CMK (cell line): ENCODE results near the gene ANO7.
"Not testable (repeated sequence)": the region's sequence is repeated elsewhere in the genome, so short reads cannot be mapped to it uniquely, and the experiment has no call there.

Source experiments
- DNase-seq: peaks from one replicate; pipeline ENCODE4 v3.0.0-alpha.2; 2010; ENCODE audit warnings: low read depth

ANO7 gene

DNA sequence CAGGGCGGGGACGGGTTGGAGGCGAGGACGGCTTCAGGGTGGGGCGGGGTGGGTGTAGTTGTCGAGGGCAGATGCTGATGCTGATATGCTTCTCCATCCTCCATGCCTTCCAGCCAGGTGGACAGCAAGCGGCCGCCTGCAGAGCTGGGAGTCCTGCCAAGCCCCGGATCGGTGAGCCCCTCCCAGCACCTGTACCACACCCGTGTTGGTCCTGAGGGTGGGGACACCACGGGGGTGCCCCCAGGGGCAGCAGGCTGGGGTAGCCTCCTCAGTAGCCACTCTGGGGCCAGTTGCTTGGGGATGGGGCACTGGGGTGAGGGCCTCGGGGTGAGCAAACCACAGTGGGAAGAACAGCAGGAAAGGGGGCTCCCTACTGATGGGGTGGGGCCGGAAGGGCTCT is 2.6 kb downstream of the ANO7 start:
- DNase-seq: no peak

GRCh38 chr2:241193271-241193670 is 4.8 kb downstream of the ANO7 start:
- DNase-seq: no peak

DNA sequence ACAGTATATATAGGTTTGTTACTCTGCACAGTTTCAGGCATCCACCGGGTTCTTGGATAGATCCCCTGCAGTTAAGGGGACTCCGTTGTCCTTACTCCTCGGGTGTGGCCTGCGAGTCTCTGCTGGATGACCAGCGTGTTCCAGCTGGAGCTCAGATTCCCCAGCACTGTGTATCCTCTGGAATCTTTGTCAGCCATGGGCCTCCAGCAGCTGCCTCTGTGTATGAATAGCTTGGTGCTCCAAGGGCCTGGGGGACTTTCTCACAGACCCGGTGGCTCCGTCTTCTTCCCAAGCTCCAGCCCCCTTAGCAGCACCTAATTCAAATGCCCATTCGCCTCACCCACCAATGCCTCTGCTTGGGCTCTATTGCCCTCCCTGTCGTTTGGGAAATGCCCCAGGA is 6.3 kb downstream of the ANO7 start:
- no peak for DNase-seq

GRCh38 chr2:241195506-241196130 is 7.1 kb downstream of the ANO7 start:
- DNase-seq: no peak

DNA sequence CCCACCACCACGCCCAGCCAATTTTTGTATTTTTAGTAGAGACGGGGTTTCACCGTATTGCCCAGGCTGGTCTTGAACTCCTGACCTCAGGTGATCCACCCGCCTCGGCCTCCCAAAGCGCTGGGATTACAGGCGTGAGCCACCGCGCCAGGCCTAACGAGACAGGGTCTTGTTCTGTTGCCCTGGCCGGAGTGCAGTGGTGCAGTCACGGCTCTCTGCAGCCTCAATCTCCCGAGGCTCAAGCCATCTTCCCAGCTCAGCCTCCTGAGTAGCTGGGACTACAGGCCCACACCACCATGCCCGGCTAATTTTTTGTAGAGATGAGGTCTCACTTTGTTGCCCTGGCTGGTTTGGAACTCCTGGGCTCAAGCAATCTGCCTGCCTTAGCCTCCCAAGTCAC is 8.8 kb downstream of the ANO7 start:
- DNase-seq: not testable (repeated sequence)

DNA sequence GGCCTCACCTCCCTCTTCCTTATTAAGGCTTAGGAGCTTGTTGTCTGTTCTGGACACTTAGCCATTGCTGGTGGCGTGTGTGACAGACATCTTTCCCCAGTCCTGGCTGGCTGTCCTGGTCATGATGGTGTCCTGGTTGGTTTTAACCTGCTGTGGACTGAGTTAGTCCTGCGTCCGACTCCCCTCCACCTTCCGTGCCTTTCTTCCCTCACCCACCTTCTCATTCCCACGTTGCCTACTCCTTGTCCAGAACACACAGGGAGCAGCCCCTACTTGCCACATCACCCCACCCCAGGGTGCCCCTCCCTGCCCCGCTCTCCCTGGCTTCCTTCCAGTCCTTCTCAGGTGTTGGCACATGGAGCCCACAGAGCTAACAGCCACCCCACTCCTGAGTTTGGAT is 9.5 kb downstream of the ANO7 start:
- no peak for DNase-seq

- DNase-seq: no peak
Observed at GRCh38 chr2:241198381-241199279, 10.2 kb downstream of the ANO7 start.

- no peak for DNase-seq
Observed at GRCh38 chr2:241199286-241199685, 10.8 kb downstream of the ANO7 start.

GRCh38 chr2:241199897-241200821 is 11.7 kb downstream of the ANO7 start:
- DNase-seq: no peak

DNA sequence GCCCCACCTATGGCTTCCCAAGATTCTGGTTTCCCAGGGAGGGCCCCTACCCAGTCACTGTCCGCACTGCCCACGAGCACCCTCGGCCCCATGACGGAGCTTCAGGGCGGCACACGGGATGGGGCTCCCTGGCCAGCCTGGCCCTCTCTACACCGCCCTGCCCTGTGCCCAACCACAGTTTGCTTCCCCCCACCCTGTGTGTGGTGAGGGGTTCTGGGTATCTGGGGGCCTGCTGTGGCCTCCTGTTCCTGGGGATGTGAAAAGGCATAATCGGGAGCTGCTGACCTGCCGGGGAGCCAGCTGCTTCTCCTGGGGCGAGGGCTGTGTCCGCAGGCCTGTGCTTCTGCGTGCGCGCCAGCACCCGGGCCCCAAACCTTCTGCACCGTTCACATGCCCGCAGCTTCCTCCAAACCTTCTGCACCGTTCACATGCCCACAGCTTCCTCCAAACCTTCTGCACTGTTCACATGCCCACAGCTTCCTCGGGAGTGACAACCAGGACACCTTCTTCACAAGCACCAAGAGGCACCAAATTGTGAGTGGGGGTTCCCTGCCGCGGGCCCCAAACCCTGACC is 12.4 kb downstream of the ANO7 start:
- no peak for DNase-seq

GRCh38 chr2:241201445-241202267 is 13.2 kb downstream of the ANO7 start:
- DNase-seq: no peak

- DNase-seq: no peak
Observed at GRCh38 chr2:241202268-241202585, 13.8 kb downstream of the ANO7 start.

DNA sequence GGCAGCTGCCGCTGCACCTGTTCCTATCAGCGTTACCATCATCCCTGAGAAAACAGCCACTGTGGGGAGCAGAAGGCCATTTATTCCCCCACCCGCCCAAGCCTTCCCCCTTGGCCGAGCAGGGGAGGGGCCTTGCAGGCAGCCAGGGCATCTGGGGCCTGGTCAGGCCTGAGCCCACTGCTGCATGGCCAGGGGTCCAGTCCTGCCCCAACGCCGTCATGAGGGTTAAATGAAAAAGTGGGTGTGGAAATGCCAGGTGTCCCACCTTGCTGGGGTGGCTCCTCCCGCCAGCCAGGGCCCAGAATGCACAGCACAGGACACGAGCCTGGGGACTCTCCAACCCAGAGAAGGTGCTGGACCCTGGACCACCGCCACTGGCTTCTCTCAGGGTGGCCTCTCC is 14.2 kb downstream of the ANO7 start:
- no peak for DNase-seq

- no peak for DNase-seq
Observed at GRCh38 chr2:241203218-241204009, 14.9 kb downstream of the ANO7 start.

DNA sequence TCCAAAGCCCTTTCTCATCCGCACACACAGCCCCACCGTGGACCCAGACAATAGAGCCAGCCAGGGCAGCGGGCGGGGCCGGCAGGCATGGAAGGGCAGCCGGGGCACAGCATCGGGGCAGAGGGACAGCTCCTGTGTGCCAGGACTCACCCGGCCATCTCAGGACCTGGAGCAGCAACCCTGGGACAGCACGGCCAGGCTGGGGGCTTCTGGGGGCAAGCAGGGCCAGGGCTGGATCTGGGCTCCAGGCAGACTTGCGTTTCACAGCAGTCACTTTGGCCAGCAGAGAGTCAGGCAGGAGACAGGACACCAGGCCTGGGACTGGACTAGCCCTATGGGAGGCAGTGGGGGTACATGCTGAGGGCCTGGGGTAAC is 15.5 kb downstream of the ANO7 start:
- DNase-seq: no peak

GRCh38 chr2:241204490-241204889 is 16.0 kb downstream of the ANO7 start:
- DNase-seq: no peak

- DNase-seq: no peak
Observed at GRCh38 chr2:241205086-241205485, 16.6 kb downstream of the ANO7 start.

DNA sequence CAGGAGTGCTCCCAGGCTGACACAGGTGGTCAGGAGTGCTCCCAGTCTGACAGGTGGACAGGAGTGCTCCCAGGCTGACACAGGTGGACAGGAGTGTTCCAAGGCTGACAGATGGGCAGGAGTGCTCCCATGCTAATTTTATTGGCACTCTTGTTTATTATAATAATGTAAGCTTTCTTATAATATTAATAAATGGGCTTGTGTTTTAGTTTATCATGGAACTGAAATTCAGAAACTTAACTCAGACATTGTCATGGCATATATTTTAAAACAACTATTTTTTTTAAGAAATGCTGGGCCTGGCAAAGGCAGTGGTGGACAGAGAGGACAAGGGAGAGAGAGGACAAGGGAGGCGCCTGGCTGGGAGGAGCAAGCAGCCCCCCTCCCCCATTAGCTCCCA is 18.7 kb downstream of the ANO7 start:
- DNase-seq: no peak

DNA sequence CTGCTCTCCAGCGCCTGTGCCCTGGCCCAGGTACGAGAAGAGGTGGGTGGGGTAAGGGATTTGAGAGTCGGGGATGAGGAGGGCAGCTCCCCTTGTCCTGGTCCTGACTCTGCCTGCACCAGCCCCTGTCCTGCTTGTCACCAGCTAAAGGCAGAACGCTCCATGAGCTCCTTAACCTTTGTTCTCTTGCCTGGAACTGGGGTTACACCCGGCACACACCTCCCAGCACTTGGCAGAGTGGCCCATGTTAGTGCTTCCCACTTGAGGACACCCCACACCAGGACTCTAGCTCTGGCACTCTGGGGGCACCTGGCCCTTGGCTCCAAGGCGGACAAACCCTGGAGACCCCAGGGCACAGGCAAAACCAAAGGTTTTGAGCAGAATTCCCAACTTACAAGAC is 19.2 kb downstream of the ANO7 start:
- no peak for DNase-seq

- DNase-seq: no peak
Observed at GRCh38 chr2:241208058-241208457, 19.6 kb downstream of the ANO7 start.

GRCh38 chr2:241209271-241209670 is 20.8 kb downstream of the ANO7 start:
- DNase-seq: no peak
